Measurements from ENCODE around the gene ADCY3. TPM values are rescaled to one million over a fixed set of nuclear protein-coding genes. Genes with fewer than 3 reads are reported as not detected.
A peak's percentile ranks its signal among the peaks of the same experiment; 100 is the strongest.

ADCY3 gene
- total RNA-seq, 4 donors from 2014 or later: 32.5 to 54.5 (median 39.9) TPM

GRCh38 chr2:24899361-24899910 lies 20.6 kb downstream of the ADCY3 start:
- Histone ChIP-seq H3K9me3 (peaks cover 0 to 12% (median 0%) of the 10 kb centered on the region in 3 donors), H3K27ac (peak overlapping the region in 1 of 4 donors; percentile 25), H3K36me3 (peaks cover 0 to 12% of the 10 kb centered on the region in 2 donors), H3K27me3 (no peaks in the 10 kb centered on the region), H3K4me1 (no peaks in the 10 kb centered on the region), H3K4me3 (no peak overlapping the region)
- no peak for TF ChIP-seq POLR2A (IDR thresholded peaks at IDR 0.05)
- TF ChIP-seq CTCF (IDR thresholded peaks at IDR 0.05): no peak
- TF ChIP-seq EP300 (IDR thresholded peaks at IDR 0.05): no peak
- no peak for TF ChIP-seq POLR2AphosphoS5 (IDR thresholded peaks at IDR 0.05)
- ATAC-seq: no peak
- WGBS, 2 donors (ENCODE audit: low coverage in 1 of 2): 80% methylated on average over 1 to 2 of the region's 7 CpGs

- no peak for ATAC-seq
- H3K4me1 ChIP-seq: no peaks in the 10 kb centered on the region
- peak overlapping the region in 1 of 4 donors; percentile 25 for H3K27ac ChIP-seq
- H3K27me3 ChIP-seq: no peaks in the 10 kb centered on the region
- TF ChIP-seq POLR2A (IDR thresholded peaks at IDR 0.05): no peak
- TF ChIP-seq EP300 (IDR thresholded peaks at IDR 0.05): no peak
- TF ChIP-seq CTCF (IDR thresholded peaks at IDR 0.05): no peak
- no peak for TF ChIP-seq POLR2AphosphoS5 (IDR thresholded peaks at IDR 0.05)
- peaks cover 0 to 22% (median 0%) of the 10 kb centered on the region in 3 donors for H3K9me3 ChIP-seq
- 80 to 87% methylated on average over 1 to 10 of the region's 30 CpGs for WGBS, 2 donors (ENCODE audit: low coverage in 1 of 2)
- H3K36me3 ChIP-seq: peaks cover 0 to 4% of the 10 kb centered on the region in 2 donors
- H3K4me3 ChIP-seq: no peak overlapping the region
Observed at GRCh38 chr2:24898122-24899109, 21.6 kb downstream of the ADCY3 start.

- no peak for ATAC-seq
- Histone ChIP-seq H3K27ac (no peak overlapping the region), H3K36me3 (no peaks in the 10 kb centered on the region), H3K4me1 (no peaks in the 10 kb centered on the region), H3K27me3 (no peaks in the 10 kb centered on the region), H3K4me3 (no peak overlapping the region), H3K9me3 (peaks cover 0 to 34% (median 0%) of the 10 kb centered on the region in 3 donors)
- 71 to 92% methylated on average over 2 to 3 of the region's 3 CpGs for WGBS, 2 donors (ENCODE audit: low coverage in 1 of 2)
- no peak for TF ChIP-seq POLR2AphosphoS5 (IDR thresholded peaks at IDR 0.05)
- TF ChIP-seq EP300 (IDR thresholded peaks at IDR 0.05): no peak
- TF ChIP-seq POLR2A (IDR thresholded peaks at IDR 0.05): no peak
- no peak for TF ChIP-seq CTCF (IDR thresholded peaks at IDR 0.05)
Observed at GRCh38 chr2:24894750-24895149, 25.3 kb downstream of the ADCY3 start.

GRCh38 chr2:24893934-24894333 lies 26.1 kb downstream of the ADCY3 start:
- H3K36me3 ChIP-seq: no peaks in the 10 kb centered on the region
- no peaks in the 10 kb centered on the region for H3K27me3 ChIP-seq
- 71 to 79% methylated on average over 2 to 3 of the region's 3 CpGs for WGBS, 2 donors (ENCODE audit: low coverage in 1 of 2)
- ATAC-seq: no peak
- peaks cover 0 to 34% (median 0%) of the 10 kb centered on the region in 3 donors for H3K9me3 ChIP-seq
- H3K4me3 ChIP-seq: no peak overlapping the region
- H3K27ac ChIP-seq: no peak overlapping the region
- TF ChIP-seq POLR2A (IDR thresholded peaks at IDR 0.05) (no peak), POLR2AphosphoS5 (IDR thresholded peaks at IDR 0.05) (no peak), EP300 (IDR thresholded peaks at IDR 0.05) (no peak), CTCF (IDR thresholded peaks at IDR 0.05) (no peak)
- H3K4me1 ChIP-seq: no peaks in the 10 kb centered on the region
